H9 (cell line): ENCODE results near the gene PUM2. TPM values are rescaled to one million over a fixed set of nuclear protein-coding genes. Genes with fewer than 3 reads are reported as not detected.

Experiments
- DNase-seq: peaks from one replicate; pipeline ENCODE4 v3.0.0-alpha.2; 2017
- H2AFZ ChIP-seq: one replicate; pipeline ENCODE4 v1.6.1; 2013; ENCODE audit warnings: mild to moderate bottlenecking, low read length, control low read depth, moderate library complexity
- H2AK5ac ChIP-seq: 2 replicates; pipeline ENCODE4 v1.6.1; 2013; ENCODE audit warnings: low read length, control low read depth, mixed read lengths; ENCODE audit not compliant: insufficient read length
- H2BK120ac ChIP-seq: one replicate; pipeline ENCODE4 v1.6.1; 2013; ENCODE audit warnings: low read depth, mild to moderate bottlenecking, low read length, control low read depth, inconsistent platforms; ENCODE audit not compliant: poor library complexity, severe bottlenecking
- H2BK12ac ChIP-seq: 2 replicates; pipeline ENCODE4 v1.6.1; 2013; ENCODE audit warnings: low read length, control low read depth, mixed read lengths, low read depth; ENCODE audit not compliant: insufficient read length
- H2BK15ac ChIP-seq: 2 replicates; pipeline ENCODE4 v1.6.1; 2013; ENCODE audit warnings: low read depth, low read length, control low read depth
- H2BK20ac ChIP-seq: one replicate; pipeline ENCODE4 v1.6.1; 2013; ENCODE audit warnings: low read depth, mild to moderate bottlenecking, low read length, control low read depth, inconsistent platforms; ENCODE audit not compliant: poor library complexity, severe bottlenecking
- H2BK5ac ChIP-seq: 2 replicates; pipeline ENCODE4 v1.6.1; 2013; ENCODE audit warnings: low read length, control low read depth, mixed read lengths; ENCODE audit not compliant: insufficient read length
- H3K14ac ChIP-seq: 2 replicates; pipeline ENCODE4 v1.6.1; 2013; ENCODE audit warnings: low read length, control low read depth; ENCODE audit not compliant: insufficient read depth
- H3K18ac ChIP-seq: 2 replicates; pipeline ENCODE4 v1.6.1; 2013; ENCODE audit warnings: low read depth, mild to moderate bottlenecking, mixed read lengths, low read length, control low read depth; ENCODE audit not compliant: insufficient read length
- H3K23ac ChIP-seq: 2 replicates; pipeline ENCODE4 v1.6.1; 2013; ENCODE audit warnings: low read length, control low read depth, mixed read lengths, low read depth; ENCODE audit not compliant: insufficient read length
- H3K23me2 ChIP-seq: 2 replicates; pipeline ENCODE4 v1.6.1; 2013; ENCODE audit warnings: low read depth, mild to moderate bottlenecking, mixed read lengths, low read length, control low read depth; ENCODE audit not compliant: insufficient read length, poor library complexity, severe bottlenecking
- H3K27ac ChIP-seq: 2 replicates; pipeline ENCODE4 v1.5.1; 2013; ENCODE audit warnings: low read length, control low read depth, mixed read lengths, low read depth; ENCODE audit not compliant: insufficient read length
- H3K27me3 ChIP-seq: 2 replicates; pipeline ENCODE4 v1.6.1; 2013; ENCODE audit warnings: low read length, control low read depth, inconsistent platforms; ENCODE audit not compliant: insufficient read depth
- H3K4ac ChIP-seq: 2 replicates; pipeline ENCODE4 v1.6.1; 2013; ENCODE audit warnings: low read depth, mild to moderate bottlenecking, control low read depth, inconsistent platforms, low read length, moderate library complexity
- H3K4me1 ChIP-seq: 2 replicates; pipeline ENCODE4 v1.6.1; 2013; ENCODE audit warnings: low read length, control low read depth, inconsistent platforms; ENCODE audit not compliant: insufficient read depth
- H3K4me2 ChIP-seq: 2 replicates; pipeline ENCODE4 v1.6.1; 2013; ENCODE audit warnings: low read length, control low read depth, mixed read lengths; ENCODE audit not compliant: insufficient read length, insufficient read depth
- H3K56ac ChIP-seq: 2 replicates; pipeline ENCODE4 v1.6.1; 2013; ENCODE audit warnings: low read depth, mild to moderate bottlenecking, mixed read lengths, low read length, control low read depth; ENCODE audit not compliant: insufficient read length
- H3K79me1 ChIP-seq: 2 replicates; pipeline ENCODE4 v1.6.1; 2013; ENCODE audit warnings: low read depth, mild to moderate bottlenecking, moderate library complexity, low read length, control low read depth, inconsistent platforms; ENCODE audit not compliant: insufficient read depth, poor library complexity, severe bottlenecking
- H3K79me2 ChIP-seq: 2 replicates; pipeline ENCODE4 v1.6.1; 2013; ENCODE audit warnings: low read length, control low read depth, inconsistent platforms; ENCODE audit not compliant: insufficient read depth
- H3K9ac ChIP-seq: 2 replicates; pipeline ENCODE4 v1.6.1; 2013; ENCODE audit warnings: low read length, control low read depth, mixed read lengths; ENCODE audit not compliant: insufficient read length; ENCODE audit errors: extremely low read depth
- H3K9me3 ChIP-seq: one replicate; pipeline ENCODE4 v1.6.1; 2013; ENCODE audit warnings: low read depth, low read length, inconsistent platforms; ENCODE audit not compliant: control insufficient read depth
- H3T11ph ChIP-seq: one replicate; pipeline ENCODE4 v1.6.1; 2013; ENCODE audit warnings: mild to moderate bottlenecking, low read length, control low read depth, inconsistent platforms
- H4K20me1 ChIP-seq: one replicate; pipeline ENCODE4 v1.6.1; 2013; ENCODE audit not compliant: control insufficient read depth, insufficient read length, insufficient read depth
- H4K5ac ChIP-seq: 2 replicates; pipeline ENCODE4 v1.6.1; 2013; ENCODE audit warnings: low read depth, mild to moderate bottlenecking, mixed read lengths, low read length, control low read depth; ENCODE audit not compliant: insufficient read length
- H4K8ac ChIP-seq: replicated peaks from 2 replicates; pipeline ENCODE4 v1.6.1; 2013; ENCODE audit warnings: low read length, control low read depth, mixed read lengths, low read depth; ENCODE audit not compliant: insufficient read length
- H4K91ac ChIP-seq: 2 replicates; pipeline ENCODE4 v1.6.1; 2013; ENCODE audit warnings: low read depth, mild to moderate bottlenecking, moderate library complexity, mixed read lengths, low read length, control low read depth; ENCODE audit not compliant: insufficient read length
- H3K27ac Mint-ChIP-seq, 3 experiments: 2 replicates in 2 of 3; 3 replicates in 1 of 3; pipeline ENCODE4 v1.8.0; 2020 to 2021; ENCODE audit warnings: mixed read lengths in 3 of 3, mild to moderate bottlenecking in 1 of 3, moderate library complexity in 1 of 3
- H3K27me3 Mint-ChIP-seq: 2 replicates; pipeline ENCODE4 v1.8.0; 2021; ENCODE audit warnings: low read depth, mild to moderate bottlenecking, moderate library complexity, mixed read lengths
- H3K36me3 Mint-ChIP-seq, 3 experiments: 2 replicates in 2 of 3; 3 replicates in 1 of 3; pipeline ENCODE4 v1.8.0; 2020 to 2021; ENCODE audit warnings: low read depth in 3 of 3, mixed read lengths in 3 of 3; ENCODE audit not compliant: insufficient read depth in 1 of 3
- H3K4me1 Mint-ChIP-seq, 2 experiments: 2 replicates each; pipeline ENCODE4 v1.8.0; 2020; ENCODE audit warnings: mixed read lengths in 2 of 2
- H3K4me3 Mint-ChIP-seq, 2 experiments: 2 replicates in 1 of 2; 3 replicates in 1 of 2; pipeline ENCODE4 v1.8.0; 2020 to 2021; ENCODE audit warnings: mild to moderate bottlenecking in 2 of 2, mixed read lengths in 2 of 2, moderate library complexity in 1 of 2
- H3K9me3 Mint-ChIP-seq, 2 experiments: 2 replicates in 1 of 2; 3 replicates in 1 of 2; pipeline ENCODE4 v1.8.0; 2020; ENCODE audit warnings: mild to moderate bottlenecking in 2 of 2, mixed read lengths in 2 of 2, moderate library complexity in 1 of 2
- CTCF ChIP-seq: fragments of 200-600 bp; sonication (generic); conservative IDR thresholded peaks from 3 replicates; pipeline ENCODE4 v1.8.0; 2021; ENCODE audit warnings: antibody characterized with exemption, mild to moderate bottlenecking
- WGBS: extraction: QIAGEN DNeasy Blood & Tissue Kit; methylation state at CpG from one replicate; pipeline ENCODE4 v1.1.7; 2013; ENCODE audit warnings: missing lambda C conversion rate, low lambda C conversion rate, mixed read lengths; ENCODE audit not compliant: insufficient read length; ENCODE audit errors: extremely low coverage; 5-methylcytosine and 5-hydroxymethylcytosine counted together
- total RNA-seq: library from RNA; stranded (reverse); gene quantifications from 2 replicates; pipeline ENCODE4 v1.2.1, GENCODE V29; 2021

Gene PUM2
- total RNA-seq, 1 experiment from 2014 or later: 96.6 TPM

- Mint-ChIP-seq H3K27me3 (no peaks in the 10 kb centered on the region), H3K4me1 (0 out of 4 replicates have a peak, but pooled peaks cover 0 to 2% of the 10 kb centered on the region in 2 experiments), H3K4me3 (no peak overlapping the region), H3K9me3 (peaks cover 0 to 3% of the 10 kb centered on the region in 2 experiments; a peak in 1 of 5 replicates), H3K27ac (no peak overlapping the region; a peak in 1 of 7 replicates), H3K36me3 (peaks cover 29 to 72% (median 65%) of the 10 kb centered on the region in 3 experiments; a peak in 6 of 7 replicates)
- Histone ChIP-seq H3K79me2 (peaks cover 1% of the 10 kb centered on the region; the same call in 1 of the 2 replicates), H3K4ac (no peak overlapping the region), H4K5ac (no peak overlapping the region), H3K23me2 (no peaks in the 10 kb centered on the region), H2AK5ac (no peak overlapping the region), H3K27ac (no peak overlapping the region), H3K9me3 (no peaks in the 10 kb centered on the region), H2BK15ac (no peak overlapping the region), H2BK20ac (no peak overlapping the region), H3K4me2 (no peak overlapping the region), H4K8ac (no peak overlapping the region), H2AFZ (no peak overlapping the region), H2BK5ac (no peak overlapping the region), H2BK120ac (no peak overlapping the region), H3K27me3 (no peaks in the 10 kb centered on the region), H3K79me1 (peaks cover 2% of the 10 kb centered on the region), H3K9ac (no peak overlapping the region), H3K18ac (no peak overlapping the region), H3K56ac (no peak overlapping the region), H4K20me1 (no peaks in the 10 kb centered on the region), H4K91ac (no peak overlapping the region), H2BK12ac (no peak overlapping the region), H3T11ph (no peak overlapping the region), H3K14ac (no peak overlapping the region), H3K23ac (no peak overlapping the region), H3K4me1 (no peaks in the 10 kb centered on the region)
- no CpG with 5 or more reads among the region's 2 CpGs for WGBS
- no peak for DNase-seq
- no peak for TF ChIP-seq CTCF
Observed at GRCh38 chr2:20309001-20309400, 41.6 kb downstream of the PUM2 start.
